OCI-LY1 (cell line): ENCODE measurements around the gene PA2G4.
A peak's percentile ranks its signal among the peaks of the same experiment; 100 is the strongest.

ENCODE experiments used
- H2AFZ ChIP-seq: fragments of 200-600 bp; sonication (generic), shearing (Covaris generic); 2 replicates; pipeline ENCODE4 v1.6.0; 2014; ENCODE audit warnings: antibody characterized with exemption, mild to moderate bottlenecking, low read length
- H3F3A ChIP-seq: fragments of 200-600 bp; sonication (generic), shearing (Covaris generic); 2 replicates; pipeline ENCODE4 v1.6.0; 2014; ENCODE audit warnings: mild to moderate bottlenecking, antibody characterized with exemption, low read length, moderate library complexity; ENCODE audit not compliant: insufficient read depth
- H3K27ac ChIP-seq: fragments of 200-600 bp; sonication (generic); 2 replicates; pipeline ENCODE4 v1.5.1; 2014; ENCODE audit warnings: low read length, mixed run types, mild to moderate bottlenecking, low read depth; ENCODE audit not compliant: poor library complexity, severe bottlenecking
- H3K27me3 ChIP-seq: fragments of 200-600 bp; sonication (generic); 2 replicates; pipeline ENCODE4 v1.6.0; 2014; ENCODE audit warnings: antibody characterized with exemption, mild to moderate bottlenecking, low read length, moderate library complexity; ENCODE audit not compliant: insufficient read depth
- H3K36me3 ChIP-seq: fragments of 200-600 bp; sonication (generic); 2 replicates; pipeline ENCODE4 v1.6.1; 2014; ENCODE audit warnings: mild to moderate bottlenecking, antibody characterized with exemption, low read length, moderate library complexity, mixed read lengths; ENCODE audit not compliant: insufficient read depth
- H3K4me1 ChIP-seq: fragments of 200-600 bp; sonication (generic); 2 replicates; pipeline ENCODE4 v1.5.1; 2014; ENCODE audit warnings: mild to moderate bottlenecking, low read length, moderate library complexity; ENCODE audit not compliant: insufficient read depth, severe bottlenecking
- H3K4me2 ChIP-seq: fragments of 200-600 bp; sonication (generic), shearing (Covaris generic); 2 replicates; pipeline ENCODE4 v1.6.1; 2014; ENCODE audit warnings: low read length
- H3K4me3 ChIP-seq: fragments of 200-600 bp; sonication (generic); 2 replicates; pipeline ENCODE4 v1.5.1; 2014; ENCODE audit warnings: low read length, low read depth, mild to moderate bottlenecking, mixed read lengths; ENCODE audit not compliant: poor library complexity, severe bottlenecking
- H3K79me2 ChIP-seq: fragments of 200-600 bp; shearing (Covaris generic); 2 replicates; pipeline ENCODE4 v1.6.1; 2016; ENCODE audit warnings: mixed run types, low read length, mixed read lengths; ENCODE audit not compliant: insufficient read depth
- H3K9ac ChIP-seq: fragments of 200-600 bp; sonication (generic), shearing (Covaris generic); 2 replicates; pipeline ENCODE4 v1.6.1; 2014; ENCODE audit warnings: mild to moderate bottlenecking, low read length, mixed read lengths
- H3K9me2 ChIP-seq: fragments of 200-600 bp; sonication (generic), shearing (Covaris generic); 2 replicates; pipeline ENCODE4 v1.6.1; 2014; ENCODE audit warnings: low read depth, mild to moderate bottlenecking, low read length, mixed read lengths
- H3K9me3 ChIP-seq: fragments of 200-600 bp; shearing (Covaris generic); 2 replicates; pipeline ENCODE4 v1.6.1; 2014; ENCODE audit warnings: low read length, mixed read lengths
- H4K20me1 ChIP-seq: fragments of 200-600 bp; sonication (generic), shearing (Covaris generic); 2 replicates; pipeline ENCODE4 v1.6.0; 2016; ENCODE audit warnings: mild to moderate bottlenecking, low read length; ENCODE audit not compliant: insufficient read depth
- CTCF ChIP-seq: fragments of 200-600 bp; sonication (generic), shearing (Covaris generic); IDR thresholded peaks from 2 replicates; pipeline ENCODE4 v1.5.1; 2017; ENCODE audit warnings: mild to moderate bottlenecking, antibody characterized with exemption, low read length, moderate library complexity, mixed read lengths
- EZH2 ChIP-seq: fragments of 200-600 bp; sonication (generic), shearing (Covaris generic); IDR thresholded peaks from 2 replicates; pipeline ENCODE4 v1.8.0; 2017; ENCODE audit warnings: borderline replicate concordance, mixed run types, mild to moderate bottlenecking, antibody characterized with exemption, low read length, moderate library complexity, mixed read lengths

Gene PA2G4

GRCh38 chr12:56157201-56158028 lies 53.1 kb downstream of the PA2G4 start:
- H3K27me3 ChIP-seq: no peaks in the 10 kb centered on the region
- peaks cover 13% of the 10 kb centered on the region for H3K79me2 ChIP-seq
- H3K27ac ChIP-seq: peak overlapping the region; percentile 73
- TF ChIP-seq CTCF (peak; percentile 40; the same call in 1 of the 2 replicates), EZH2 (no peak)
- H3K9me2 ChIP-seq: no peaks in the 10 kb centered on the region
- H3K4me2 ChIP-seq: peak overlapping the region; percentile 80
- no peaks in the 10 kb centered on the region for H4K20me1 ChIP-seq
- peak overlapping the region; percentile 70 for H3K9ac ChIP-seq
- H3K36me3 ChIP-seq: peaks cover 40% of the 10 kb centered on the region
- peaks cover 60% of the 10 kb centered on the region for H3K4me1 ChIP-seq
- H3K4me3 ChIP-seq: peak overlapping the region; percentile 84
- no peak overlapping the region for H2AFZ ChIP-seq
- H3K9me3 ChIP-seq: no peaks in the 10 kb centered on the region
- no peaks in the 10 kb centered on the region for H3F3A ChIP-seq

- H3F3A ChIP-seq: no peaks in the 10 kb centered on the region
Measured at GRCh38 chr12:56158029-56158925, 53.9 kb downstream of the PA2G4 start, which contains the start of gene MYL6. Gene MYL6, plus strand, starts transcription at chr12:56158359. Its CDS starts 43 bp downstream, at chr12:56158402.

More at GRCh38 chr12:56158029-56158925, 53.9 kb downstream of the PA2G4 start, which contains the start of gene MYL6:
- peak within 1 kb of the TSS; percentile 74 for H3K27ac ChIP-seq
- H2AFZ ChIP-seq: no peak within 1 kb of the TSS
- H3K9me3 ChIP-seq: no peaks in the 10 kb centered on the region
- peaks cover 54% of the 10 kb centered on the region for H3K4me1 ChIP-seq
- H3K9me2 ChIP-seq: no peaks in the 10 kb centered on the region
- H3K27me3 ChIP-seq: no peaks in the 10 kb centered on the region
- H3K79me2 ChIP-seq: peaks cover 13% of the 10 kb centered on the region
- TF ChIP-seq CTCF (no peak), EZH2 (no peak)
- H3K4me2 ChIP-seq: peak within 1 kb of the TSS; percentile 90
- no peaks in the 10 kb centered on the region for H4K20me1 ChIP-seq
- peak within 1 kb of the TSS; percentile 84 for H3K4me3 ChIP-seq
- H3K36me3 ChIP-seq: peaks cover 49% of the 10 kb centered on the region
- H3K9ac ChIP-seq: peak within 1 kb of the TSS; percentile 83
